ENCODE results near the gene NT5DC1. TPM values are rescaled to one million over a fixed set of nuclear protein-coding genes. Genes with fewer than 3 reads are reported as not detected.

NT5DC1 gene
- total and polyA plus RNA-seq, 4 donors, result 18.6 to 29.4 (median 20.1) TPM

- Histone ChIP-seq H3K36me3 (ENCODE audit: control insufficient read depth, insufficient read depth, low read length) (no peaks in the 10 kb centered on the region), H3K9me3 (ENCODE audit: control insufficient read depth, insufficient read depth, low read length) (no peaks in the 10 kb centered on the region), H3K4me3 (ENCODE audit: low read depth, low read length) (no peak overlapping the region), H3K27me3 (ENCODE audit: control insufficient read depth, insufficient read depth, low read length) (no peaks in the 10 kb centered on the region), H3K27ac (ENCODE audit: low read depth, low read length) (no peak overlapping the region), H3K4me1 (ENCODE audit: control insufficient read depth, insufficient read depth, low read length) (no peaks in the 10 kb centered on the region)
- WGBS (ENCODE audit: insufficient coverage), result 100% methylated on average over 1 of the region's 1 CpG
- DNase-seq (ENCODE audit: low read depth in 4 of 6, low spot score in 6 of 6), result no peak
Measured at GRCh38 chr6:116239856-116240255, 139.2 kb downstream of the NT5DC1 start.

GRCh38 chr6:116244284-116244683 lies 143.6 kb downstream of the NT5DC1 start:
- no peaks in the 10 kb centered on the region for H3K9me3 ChIP-seq (ENCODE audit: control insufficient read depth, insufficient read depth, low read length)
- no peak for DNase-seq (ENCODE audit: low read depth in 4 of 6, low spot score in 6 of 6)
- no peak overlapping the region for H3K4me3 ChIP-seq (ENCODE audit: low read depth, low read length)
- WGBS (ENCODE audit: insufficient coverage), result 100% methylated on average over 2 of the region's 4 CpGs
- H3K27ac ChIP-seq (ENCODE audit: low read depth, low read length), result no peak overlapping the region
- H3K4me1 ChIP-seq (ENCODE audit: control insufficient read depth, insufficient read depth, low read length), result no peaks in the 10 kb centered on the region
- no peaks in the 10 kb centered on the region for H3K36me3 ChIP-seq (ENCODE audit: control insufficient read depth, insufficient read depth, low read length)
- H3K27me3 ChIP-seq (ENCODE audit: control insufficient read depth, insufficient read depth, low read length), result no peaks in the 10 kb centered on the region

- DNase-seq (ENCODE audit: low read depth in 4 of 6, low spot score in 6 of 6), result no peak
- Histone ChIP-seq H3K36me3 (ENCODE audit: control insufficient read depth, insufficient read depth, low read length) (no peaks in the 10 kb centered on the region), H3K27ac (ENCODE audit: low read depth, low read length) (no peak overlapping the region), H3K27me3 (ENCODE audit: control insufficient read depth, insufficient read depth, low read length) (no peaks in the 10 kb centered on the region), H3K4me1 (ENCODE audit: control insufficient read depth, insufficient read depth, low read length) (peaks cover 3% of the 10 kb centered on the region), H3K4me3 (ENCODE audit: low read depth, low read length) (no peak overlapping the region), H3K9me3 (ENCODE audit: control insufficient read depth, insufficient read depth, low read length) (no peaks in the 10 kb centered on the region)
- WGBS (ENCODE audit: insufficient coverage), result no CpG with 5 or more reads among the region's 4 CpGs
Measured at GRCh38 chr6:116246089-116246488, 145.4 kb downstream of the NT5DC1 start.

GRCh38 chr6:116247285-116247684 lies 146.6 kb downstream of the NT5DC1 start:
- Histone ChIP-seq H3K4me1 (ENCODE audit: control insufficient read depth, insufficient read depth, low read length) (peaks cover 11% of the 10 kb centered on the region), H3K36me3 (ENCODE audit: control insufficient read depth, insufficient read depth, low read length) (peaks cover 4% of the 10 kb centered on the region), H3K27ac (ENCODE audit: low read depth, low read length) (no peak overlapping the region), H3K27me3 (ENCODE audit: control insufficient read depth, insufficient read depth, low read length) (no peaks in the 10 kb centered on the region), H3K9me3 (ENCODE audit: control insufficient read depth, insufficient read depth, low read length) (no peaks in the 10 kb centered on the region), H3K4me3 (ENCODE audit: low read depth, low read length) (no peak overlapping the region)
- no peak for DNase-seq (ENCODE audit: low read depth in 4 of 6, low spot score in 6 of 6)

GRCh38 chr6:116248577-116248976 lies 147.9 kb downstream of the NT5DC1 start:
- Histone ChIP-seq H3K9me3 (ENCODE audit: control insufficient read depth, insufficient read depth, low read length) (no peaks in the 10 kb centered on the region), H3K27me3 (ENCODE audit: control insufficient read depth, insufficient read depth, low read length) (no peaks in the 10 kb centered on the region), H3K36me3 (ENCODE audit: control insufficient read depth, insufficient read depth, low read length) (peaks cover 4% of the 10 kb centered on the region), H3K4me3 (ENCODE audit: low read depth, low read length) (no peak overlapping the region), H3K27ac (ENCODE audit: low read depth, low read length) (no peak overlapping the region), H3K4me1 (ENCODE audit: control insufficient read depth, insufficient read depth, low read length) (peaks cover 22% of the 10 kb centered on the region)
- 83% methylated on average over 1 of the region's 2 CpGs for WGBS (ENCODE audit: insufficient coverage)
- no peak for DNase-seq (ENCODE audit: low read depth in 4 of 6, low spot score in 6 of 6)

- no peak for DNase-seq (ENCODE audit: low read depth in 4 of 6, low spot score in 6 of 6)
- peaks cover 4% of the 10 kb centered on the region for H3K36me3 ChIP-seq (ENCODE audit: control insufficient read depth, insufficient read depth, low read length)
- peaks cover 22% of the 10 kb centered on the region for H3K4me1 ChIP-seq (ENCODE audit: control insufficient read depth, insufficient read depth, low read length)
- 38% methylated on average over 1 of the region's 6 CpGs for WGBS (ENCODE audit: insufficient coverage)
- H3K9me3 ChIP-seq (ENCODE audit: control insufficient read depth, insufficient read depth, low read length), result no peaks in the 10 kb centered on the region
- no peaks in the 10 kb centered on the region for H3K27me3 ChIP-seq (ENCODE audit: control insufficient read depth, insufficient read depth, low read length)
- no peak overlapping the region for H3K27ac ChIP-seq (ENCODE audit: low read depth, low read length)
- H3K4me3 ChIP-seq (ENCODE audit: low read depth, low read length), result peak overlapping the region; percentile 91
Measured at GRCh38 chr6:116251568-116252384, 151.1 kb downstream of the NT5DC1 start.

- Histone ChIP-seq H3K27me3 (ENCODE audit: control insufficient read depth, insufficient read depth, low read length) (no peaks in the 10 kb centered on the region), H3K27ac (ENCODE audit: low read depth, low read length) (peak overlapping the region; percentile 95), H3K36me3 (ENCODE audit: control insufficient read depth, insufficient read depth, low read length) (peaks cover 6% of the 10 kb centered on the region), H3K9me3 (ENCODE audit: control insufficient read depth, insufficient read depth, low read length) (no peaks in the 10 kb centered on the region), H3K4me3 (ENCODE audit: low read depth, low read length) (peak overlapping the region; percentile 91), H3K4me1 (ENCODE audit: control insufficient read depth, insufficient read depth, low read length) (peaks cover 22% of the 10 kb centered on the region)
- no peak for DNase-seq (ENCODE audit: low read depth in 4 of 6, low spot score in 6 of 6)
- 38% methylated on average over 11 of the region's 11 CpGs for WGBS (ENCODE audit: insufficient coverage)
Measured at GRCh38 chr6:116253188-116253504, 152.5 kb downstream of the NT5DC1 start.

- peaks cover 22% of the 10 kb centered on the region for H3K4me1 ChIP-seq (ENCODE audit: control insufficient read depth, insufficient read depth, low read length)
- DNase-seq (ENCODE audit: low read depth in 4 of 6, low spot score in 6 of 6), result peak; percentile 93 to 99 (median 96)
- peaks cover 10% of the 10 kb centered on the region for H3K36me3 ChIP-seq (ENCODE audit: control insufficient read depth, insufficient read depth, low read length)
- H3K4me3 ChIP-seq (ENCODE audit: low read depth, low read length), result peak within 1 kb of the TSS; percentile 91
- 0% methylated on average over 41 of the region's 53 CpGs for WGBS (ENCODE audit: insufficient coverage)
- H3K27me3 ChIP-seq (ENCODE audit: control insufficient read depth, insufficient read depth, low read length), result no peaks in the 10 kb centered on the region
- H3K27ac ChIP-seq (ENCODE audit: low read depth, low read length), result peak within 1 kb of the TSS; percentile 95
- no peaks in the 10 kb centered on the region for H3K9me3 ChIP-seq (ENCODE audit: control insufficient read depth, insufficient read depth, low read length)
Measured at GRCh38 chr6:116253505-116254296, 153.0 kb downstream of the NT5DC1 start, which contains the start of gene TSPYL4. TSS of gene TSPYL4 (minus strand) at chr6:116254075. CDS start at chr6:116254008, 67 bp downstream.

- H3K4me1 ChIP-seq (ENCODE audit: control insufficient read depth, insufficient read depth, low read length), result peaks cover 22% of the 10 kb centered on the region
- H3K27ac ChIP-seq (ENCODE audit: low read depth, low read length), result peak overlapping the region; percentile 95
- DNase-seq (ENCODE audit: low read depth in 4 of 6, low spot score in 6 of 6), result peak in 2 of 6 donors; percentile 34 to 57
- H3K9me3 ChIP-seq (ENCODE audit: control insufficient read depth, insufficient read depth, low read length), result no peaks in the 10 kb centered on the region
- peaks cover 14% of the 10 kb centered on the region for H3K36me3 ChIP-seq (ENCODE audit: control insufficient read depth, insufficient read depth, low read length)
- H3K27me3 ChIP-seq (ENCODE audit: control insufficient read depth, insufficient read depth, low read length), result no peaks in the 10 kb centered on the region
- peak overlapping the region; percentile 91 for H3K4me3 ChIP-seq (ENCODE audit: low read depth, low read length)
- 0% methylated on average over 1 of the region's 4 CpGs for WGBS (ENCODE audit: insufficient coverage)
Measured at GRCh38 chr6:116254297-116255056, 153.8 kb downstream of the NT5DC1 start.

Data from spinal cord (tissue), 10 donors.